Panc1 (cell line): Measurements from ENCODE around the gene MEI4. TPM values are rescaled to one million over a fixed set of nuclear protein-coding genes. Genes with fewer than 3 reads are reported as not detected.

ENCODE experiments used
- ATAC-seq: fragments of 200-7000 bp; cut with Tn5 transposase; 2 replicates; pipeline ENCODE4 v1.9.1; 2020; ENCODE audit warnings: mild to moderate bottlenecking, moderate library complexity
- BruUV-seq: library from RNA; stranded (reverse); fragments of 400-500 nt; replicated peaks from 2 replicates; lab custom pipeline; 2021; lab: Mats Ljungman, UMichigan
- CTCF ChIA-PET: fragments of 300-600 bp; sonication (Branson Sonifier 250); formaldehyde crosslinking; loops from one replicate; lab custom pipeline; 2022; ENCODE audit warnings: antibody characterized with exemption; lab: Charles Lee
- POLR2A ChIA-PET: fragments of 300-600 bp; sonication (Branson Sonifier 250); formaldehyde crosslinking; loops from one replicate; lab custom pipeline; 2022; ENCODE audit warnings: antibody characterized with exemption; lab: Charles Lee
- DNase-seq: peaks from one replicate; pipeline ENCODE4 v3.0.0-alpha.2; 2010; ENCODE audit warnings: low read depth, low spot score
- H3K27ac ChIP-seq: 2 replicates; pipeline ENCODE4 v1.5.1; 2011; ENCODE audit warnings: mild to moderate bottlenecking, low read length, inconsistent platforms
- H3K27me3 ChIP-seq: fragments of 200-500 bp; sonication (Bioruptor generic); 2 replicates; pipeline ENCODE4 v1.6.0; 2014; ENCODE audit warnings: low read length, inconsistent platforms; ENCODE audit not compliant: control insufficient read depth, insufficient read depth
- H3K36me3 ChIP-seq: fragments of 200-500 bp; sonication (Bioruptor generic); 2 replicates; pipeline ENCODE4 v1.5.1; 2014; ENCODE audit warnings: inconsistent platforms, mild to moderate bottlenecking, low read length, moderate library complexity; ENCODE audit not compliant: control insufficient read depth, insufficient read depth
- H3K4me1 ChIP-seq: 2 replicates; pipeline ENCODE4 v1.5.1; 2011; ENCODE audit warnings: inconsistent platforms, mild to moderate bottlenecking, low read length, moderate library complexity; ENCODE audit not compliant: control insufficient read depth, insufficient read depth
- H3K4me3 ChIP-seq, 2 experiments: 2 replicates each; pipeline ENCODE4 v1.5.1; 2011 to 2012; ENCODE audit warnings: low read depth in 2 of 2, low read length in 2 of 2, mild to moderate bottlenecking in 2 of 2, inconsistent platforms in 1 of 2, moderate library complexity in 1 of 2
- H3K9me3 ChIP-seq: fragments of 200-500 bp; sonication (Bioruptor generic); 2 replicates; pipeline ENCODE4 v1.5.1; 2014; ENCODE audit warnings: low read depth, mild to moderate bottlenecking, inconsistent platforms, low read length, moderate library complexity; ENCODE audit not compliant: control insufficient read depth, insufficient read depth
- SIN3A ChIP-seq: IDR thresholded peaks from 2 replicates; pipeline ENCODE4 v1.6.1; 2012; ENCODE audit warnings: low read depth, mild to moderate bottlenecking, low read length, moderate library complexity, borderline replicate concordance; ENCODE audit not compliant: insufficient read depth
- in situ Hi-C: cut with HindIII; loops from 2 replicates; pipeline ENCODE4 v1.10.0; 2016; ENCODE audit warnings: low sequenced_read_pairs, low pct_unique_long_range_greater_than_20kb
- intact Hi-C: fragments of 100-400 bp; cut with micrococcal nuclease; formaldehyde crosslinking; loops from one replicate; pipeline ENCODE4 v1.10.0; 2022; ENCODE audit not compliant: unreplicated experiment
- total RNA-seq: library from RNA; stranded (reverse); gene quantifications from one replicate; pipeline ENCODE4 v1.2.1, GENCODE V29; 2021; ENCODE audit not compliant: unreplicated experiment

MEI4 gene
- total RNA-seq, 1 experiment from 2014 or later = 0.05 TPM

- no peak for ATAC-seq
Observed at GRCh38 chr6:77972334-77972733, 319.5 kb downstream of the MEI4 start.

More at GRCh38 chr6:77972334-77972733, 319.5 kb downstream of the MEI4 start:
- in situ Hi-C loops (no loop called here), intact Hi-C loops (no loop called here)
- Histone ChIP-seq H3K27me3 (no peaks in the 10 kb centered on the region), H3K27ac (no peak overlapping the region), H3K4me1 (no peaks in the 10 kb centered on the region), H3K9me3 (no peaks in the 10 kb centered on the region; the same call in 1 of the 2 replicates), H3K4me3 (no peak overlapping the region), H3K36me3 (no peaks in the 10 kb centered on the region)
- POLR2A ChIA-PET = interaction anchor here (0.7 kb wide), 1 partner anchor 30 kb away, joined by 5 read pairs; no protein-coding TSS in a partner anchor
- no peak for TF ChIP-seq SIN3A
- no peak for DNase-seq
- CTCF ChIA-PET = no interaction called here
- BruUV-seq = no TSS peak

Other genes starting within 250 kb of the MEI4 start
- gene HTR1B, start 189.5 kb upstream of the MEI4 start, total RNA-seq = 14.0 TPM